ENCODE results near the gene KASH5. TPM values are rescaled to one million over a fixed set of nuclear protein-coding genes. Genes with fewer than 3 reads are reported as not detected.

Gene KASH5
- total and polyA plus RNA-seq, 2 experiments from 2014 or later = 0.44 TPM; not detected in 1

GRCh38 chr19:49430172-49430677, 42.2 kb downstream of the KASH5 start (continued):
- TF ChIP-seq EZH2 (IDR thresholded peaks at IDR 0.05; ENCODE audit: low read depth, unreplicated experiment) (no peak), ZNF114 (CRISPR knock-in tag; IDR thresholded peaks at IDR 0.05) (no peak), STAT1 (IDR thresholded peaks at IDR 0.05; ENCODE audit: unreplicated experiment) (no peak), JUNB (IDR thresholded peaks at IDR 0.05; ENCODE audit: unreplicated experiment) (no peak)
- TF ChIP-seq, protein P1, sequence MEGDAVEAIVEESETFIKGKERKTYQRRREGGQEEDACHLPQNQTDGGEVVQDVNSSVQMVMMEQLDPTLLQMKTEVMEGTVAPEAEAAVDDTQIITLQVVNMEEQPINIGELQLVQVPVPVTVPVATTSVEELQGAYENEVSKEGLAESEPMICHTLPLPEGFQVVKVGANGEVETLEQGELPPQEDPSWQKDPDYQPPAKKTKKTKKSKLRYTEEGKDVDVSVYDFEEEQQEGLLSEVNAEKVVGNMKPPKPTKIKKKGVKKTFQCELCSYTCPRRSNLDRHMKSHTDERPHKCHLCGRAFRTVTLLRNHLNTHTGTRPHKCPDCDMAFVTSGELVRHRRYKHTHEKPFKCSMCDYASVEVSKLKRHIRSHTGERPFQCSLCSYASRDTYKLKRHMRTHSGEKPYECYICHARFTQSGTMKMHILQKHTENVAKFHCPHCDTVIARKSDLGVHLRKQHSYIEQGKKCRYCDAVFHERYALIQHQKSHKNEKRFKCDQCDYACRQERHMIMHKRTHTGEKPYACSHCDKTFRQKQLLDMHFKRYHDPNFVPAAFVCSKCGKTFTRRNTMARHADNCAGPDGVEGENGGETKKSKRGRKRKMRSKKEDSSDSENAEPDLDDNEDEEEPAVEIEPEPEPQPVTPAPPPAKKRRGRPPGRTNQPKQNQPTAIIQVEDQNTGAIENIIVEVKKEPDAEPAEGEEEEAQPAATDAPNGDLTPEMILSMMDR (conservative IDR thresholded peaks at IDR 0.05; ENCODE audit: low read depth in 2 of 2) = no peak

DNA sequence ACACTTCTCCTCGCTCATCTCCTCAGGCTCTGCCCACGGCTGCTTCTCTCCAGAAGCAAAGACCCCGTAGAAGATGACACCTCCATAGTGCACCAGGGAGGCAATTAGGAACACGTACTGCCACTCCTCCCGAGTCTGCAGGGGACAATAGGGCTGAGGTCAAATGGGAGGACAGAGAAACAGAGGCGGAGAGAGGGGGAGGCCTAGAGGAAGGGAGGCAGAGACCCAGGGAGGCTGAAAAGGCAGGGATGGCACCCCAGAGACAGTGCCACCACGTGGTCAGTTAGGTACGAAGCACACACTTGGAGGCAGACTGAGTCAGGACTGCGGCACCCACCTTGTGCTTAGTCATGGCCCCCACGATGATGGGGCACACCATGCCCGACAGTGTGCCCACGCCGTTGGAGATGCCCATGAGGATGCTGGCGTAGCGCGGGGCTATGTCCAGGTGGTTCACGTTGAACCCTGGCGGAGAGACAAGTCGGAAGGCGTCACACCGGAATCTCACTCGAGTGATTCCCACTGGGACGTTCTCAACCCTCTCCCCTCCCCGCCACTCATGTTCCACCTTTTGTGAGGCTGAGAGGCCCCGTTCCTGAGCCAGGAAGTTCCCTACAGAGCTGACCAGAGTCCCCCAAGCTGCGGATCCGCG, 42.8 kb downstream of the KASH5 start:
- ATAC-seq = no peak
- H3K4me3 Mint-ChIP-seq = peak overlapping the region; percentile 38; the same call in 2 of the 3 replicates

DNA sequence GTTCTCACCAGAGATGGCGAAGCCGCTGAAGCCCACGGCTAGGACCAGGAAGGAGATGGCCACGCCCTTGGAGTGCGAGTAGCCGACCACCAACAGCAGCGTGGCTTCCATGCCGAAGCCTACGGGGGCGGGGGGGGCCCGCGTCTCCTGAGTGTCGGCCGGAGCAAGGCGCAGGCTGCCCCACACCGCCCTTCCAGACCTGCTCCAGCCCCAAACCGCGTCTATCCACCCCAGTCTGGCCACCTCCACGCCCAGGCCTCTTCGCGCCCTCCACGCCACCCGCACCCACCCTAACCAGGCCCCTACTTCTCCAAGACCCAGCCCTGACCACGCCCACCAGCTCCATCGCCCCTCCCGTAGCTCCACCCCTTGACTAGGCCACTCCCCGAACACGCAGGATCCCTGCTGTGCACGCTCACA, 43.3 kb downstream of the KASH5 start:
- Histone ChIP-seq H3K27me3 (ENCODE audit: insufficient read depth) (peaks cover 69% of the 10 kb centered on the region), H3K79me2 (replicated peaks; ENCODE audit: insufficient read depth) (no peaks in the 10 kb centered on the region)
- no peak overlapping the region for H3K27ac Mint-ChIP-seq
- TF ChIP-seq CREB1 (CRISPR knock-in tag; IDR thresholded peaks at IDR 0.05; ENCODE audit: low read depth) = no peak
- no peak for TF ChIP-seq POLR2AphosphoS5 (IDR thresholded peaks at IDR 0.05; ENCODE audit: low read depth)
- no peak for TF ChIP-seq JUNB (IDR thresholded peaks at IDR 0.05; ENCODE audit: unreplicated experiment)
- no peak for TF ChIP-seq ZNF114 (CRISPR knock-in tag; IDR thresholded peaks at IDR 0.05)
- TF ChIP-seq, protein P1 (conservative IDR thresholded peaks at IDR 0.05; ENCODE audit: low read depth in 2 of 2) = no peak
- no peak for TF ChIP-seq ZNF331 (CRISPR knock-in tag; IDR thresholded peaks at IDR 0.05; ENCODE audit: low read depth)
- no peak for TF ChIP-seq NANOG (IDR thresholded peaks at IDR 0.05; ENCODE audit: borderline replicate concordance)
- no peak for TF ChIP-seq ETS1 (IDR thresholded peaks at IDR 0.05)

More for the DNA sequence above, 42.8 kb downstream of the KASH5 start:
- Histone ChIP-seq H2AFZ (no peak overlapping the region), H3K36me3 (ENCODE audit: insufficient read depth) (no peaks in the 10 kb centered on the region), H3K4me1 (ENCODE audit: insufficient read depth) (peaks cover 37% of the 10 kb centered on the region), H3K27ac (ENCODE audit: low read depth) (no peak overlapping the region), H3F3A (replicated peaks; ENCODE audit: low read depth) (peaks cover 40% of the 10 kb centered on the region), H3K27me3 (ENCODE audit: insufficient read depth) (peaks cover 72% of the 10 kb centered on the region), H3K79me2 (replicated peaks; ENCODE audit: insufficient read depth) (no peaks in the 10 kb centered on the region), H3K4me3 (no peak overlapping the region), H3K4me2 (no peak overlapping the region), H4K20me1 (replicated peaks; ENCODE audit: insufficient read depth) (no peaks in the 10 kb centered on the region), H3K9me2 (ENCODE audit: insufficient read depth) (no peaks in the 10 kb centered on the region)
- no peak for DNase-seq (ENCODE audit: low spot score)
- TF ChIP-seq, protein P1 (conservative IDR thresholded peaks at IDR 0.05; ENCODE audit: low read depth in 2 of 2) = peak; percentile 55 to 82
- TF ChIP-seq CREB1 (CRISPR knock-in tag; IDR thresholded peaks at IDR 0.05; ENCODE audit: low read depth) = no peak
- Mint-ChIP-seq H3K27me3 (ENCODE audit: insufficient read depth, low read depth, poor library complexity) (peaks cover 64% of the 10 kb centered on the region), H3K36me3 (ENCODE audit: low read depth) (peaks cover 5% of the 10 kb centered on the region), H3K9me3 (peaks cover 13% of the 10 kb centered on the region; the same call in 2 of the 3 replicates), H3K27ac (no peak overlapping the region), H3K4me1 (peaks cover 52% of the 10 kb centered on the region)

More for the DNA sequence above, 43.3 kb downstream of the KASH5 start:
- Mint-ChIP-seq H3K4me1 (peaks cover 53% of the 10 kb centered on the region), H3K4me3 (no peak overlapping the region), H3K36me3 (ENCODE audit: low read depth) (peaks cover 5% of the 10 kb centered on the region), H3K9me3 (peaks cover 13% of the 10 kb centered on the region; the same call in 2 of the 3 replicates), H3K27me3 (ENCODE audit: insufficient read depth, low read depth, poor library complexity) (peaks cover 64% of the 10 kb centered on the region)
- no peaks in the 10 kb centered on the region for H3K9me2 ChIP-seq (ENCODE audit: insufficient read depth)
- H2AFZ ChIP-seq = no peak overlapping the region
- H3K27ac ChIP-seq (ENCODE audit: low read depth) = no peak overlapping the region
- H4K20me1 ChIP-seq (replicated peaks; ENCODE audit: insufficient read depth) = no peaks in the 10 kb centered on the region
- ATAC-seq (no peak), DNase-seq (ENCODE audit: low spot score) (no peak)
- no peaks in the 10 kb centered on the region for H3K36me3 ChIP-seq (ENCODE audit: insufficient read depth)
- no peak overlapping the region for H3K4me2 ChIP-seq
- no peak overlapping the region for H3K4me3 ChIP-seq
- peaks cover 37% of the 10 kb centered on the region for H3K4me1 ChIP-seq (ENCODE audit: insufficient read depth)
- H3F3A ChIP-seq (replicated peaks; ENCODE audit: low read depth) = peaks cover 41% of the 10 kb centered on the region

All from GM23338 (cell line).